IPS DF 6.9 (cell line): ENCODE results near the gene TRABD2B.

Experiments used
- DNase-seq: peaks from one replicate; pipeline ENCODE4 v3.0.0-alpha.2; 2013; ENCODE audit warnings: low read depth, low spot score
- H3K27ac ChIP-seq: one replicate; pipeline ENCODE4 v1.5.1; 2013; ENCODE audit warnings: low read length, control low read depth
- H3K27me3 ChIP-seq: 2 replicates; pipeline ENCODE4 v1.6.1; 2013; ENCODE audit warnings: mild to moderate bottlenecking, low read length; ENCODE audit not compliant: control insufficient read depth, insufficient read depth
- H3K36me3 ChIP-seq: 2 replicates; pipeline ENCODE4 v1.6.1; 2013; ENCODE audit warnings: low read length; ENCODE audit not compliant: control insufficient read depth, insufficient read depth
- H3K4me1 ChIP-seq: 2 replicates; pipeline ENCODE4 v1.6.1; 2013; ENCODE audit warnings: low read length; ENCODE audit not compliant: control insufficient read depth, insufficient read depth
- H3K4me3 ChIP-seq: 2 replicates; pipeline ENCODE4 v1.5.1; 2013; ENCODE audit warnings: mild to moderate bottlenecking, low read length
- H3K9me3 ChIP-seq: 2 replicates; pipeline ENCODE4 v1.6.1; 2013; ENCODE audit warnings: low read length, inconsistent platforms; ENCODE audit not compliant: control insufficient read depth, insufficient read depth
- WGBS: extraction: QIAGEN DNeasy Blood & Tissue Kit; methylation state at CpG from one replicate; pipeline ENCODE4 v1.1.7; 2013; ENCODE audit warnings: mixed read lengths, missing lambda C conversion rate; ENCODE audit not compliant: insufficient read length, insufficient coverage; 5-methylcytosine and 5-hydroxymethylcytosine counted together

The TRABD2B gene

GRCh38 chr1:47840393-47841190, 156.6 kb downstream of the TRABD2B start:
- DNase-seq = no peak
- no peak overlapping the region for H3K27ac ChIP-seq
- H3K36me3 ChIP-seq = no peaks in the 10 kb centered on the region
- WGBS = no CpG with 5 or more reads among the region's 4 CpGs
- H3K4me1 ChIP-seq = peaks cover 10% of the 10 kb centered on the region
- no peaks in the 10 kb centered on the region for H3K27me3 ChIP-seq
- H3K4me3 ChIP-seq = no peak overlapping the region
- H3K9me3 ChIP-seq = no peaks in the 10 kb centered on the region

- DNase-seq = no peak
- H3K9me3 ChIP-seq = no peaks in the 10 kb centered on the region
- H3K4me1 ChIP-seq = peaks cover 10% of the 10 kb centered on the region
- no CpG with 5 or more reads among the region's 4 CpGs for WGBS
- H3K4me3 ChIP-seq = no peak overlapping the region
- H3K36me3 ChIP-seq = no peaks in the 10 kb centered on the region
- H3K27ac ChIP-seq = no peak overlapping the region
- H3K27me3 ChIP-seq = no peaks in the 10 kb centered on the region
Measured at GRCh38 chr1:47839433-47839760, 157.8 kb downstream of the TRABD2B start.

- no peak overlapping the region for H3K27ac ChIP-seq
- H3K9me3 ChIP-seq = no peaks in the 10 kb centered on the region
- no peaks in the 10 kb centered on the region for H3K36me3 ChIP-seq
- H3K27me3 ChIP-seq = no peaks in the 10 kb centered on the region
- peaks cover 10% of the 10 kb centered on the region for H3K4me1 ChIP-seq
- no peak for DNase-seq
- WGBS = no CpG with 5 or more reads among the region's 16 CpGs
- no peak overlapping the region for H3K4me3 ChIP-seq
Measured at GRCh38 chr1:47838562-47839432, 158.4 kb downstream of the TRABD2B start.

- no CpG with 5 or more reads among the region's 5 CpGs for WGBS
- Histone ChIP-seq H3K36me3 (no peaks in the 10 kb centered on the region), H3K27me3 (no peaks in the 10 kb centered on the region), H3K4me1 (peaks cover 7% of the 10 kb centered on the region), H3K27ac (no peak overlapping the region), H3K9me3 (no peaks in the 10 kb centered on the region), H3K4me3 (no peak overlapping the region)
- no peak for DNase-seq
Measured at GRCh38 chr1:47837866-47838561, 159.2 kb downstream of the TRABD2B start.

GRCh38 chr1:47837056-47837830, 159.9 kb downstream of the TRABD2B start:
- peaks cover 2% of the 10 kb centered on the region; the same call in 1 of the 2 replicates for H3K4me1 ChIP-seq
- H3K27me3 ChIP-seq = no peaks in the 10 kb centered on the region
- no peak for DNase-seq
- H3K27ac ChIP-seq = no peak overlapping the region
- no peaks in the 10 kb centered on the region for H3K36me3 ChIP-seq
- H3K9me3 ChIP-seq = no peaks in the 10 kb centered on the region
- no peak overlapping the region for H3K4me3 ChIP-seq
- no CpG with 5 or more reads among the region's 13 CpGs for WGBS

GRCh38 chr1:47835409-47835808, 161.8 kb downstream of the TRABD2B start:
- no peak overlapping the region for H3K27ac ChIP-seq
- H3K27me3 ChIP-seq = no peaks in the 10 kb centered on the region
- H3K4me3 ChIP-seq = no peak overlapping the region
- H3K9me3 ChIP-seq = no peaks in the 10 kb centered on the region
- DNase-seq = no peak
- H3K4me1 ChIP-seq = no peaks in the 10 kb centered on the region
- H3K36me3 ChIP-seq = no peaks in the 10 kb centered on the region
- no CpG with 5 or more reads among the region's 2 CpGs for WGBS

GRCh38 chr1:47834326-47834725, 162.9 kb downstream of the TRABD2B start:
- Histone ChIP-seq H3K27ac (no peak overlapping the region), H3K36me3 (no peaks in the 10 kb centered on the region), H3K4me3 (no peak overlapping the region), H3K4me1 (no peaks in the 10 kb centered on the region), H3K27me3 (no peaks in the 10 kb centered on the region), H3K9me3 (no peaks in the 10 kb centered on the region)
- no CpG with 5 or more reads among the region's 3 CpGs for WGBS
- DNase-seq = no peak

GRCh38 chr1:47830641-47831333, 166.4 kb downstream of the TRABD2B start:
- Histone ChIP-seq H3K36me3 (no peaks in the 10 kb centered on the region), H3K4me1 (no peaks in the 10 kb centered on the region), H3K4me3 (no peak overlapping the region), H3K27me3 (no peaks in the 10 kb centered on the region), H3K27ac (no peak overlapping the region), H3K9me3 (no peaks in the 10 kb centered on the region)
- DNase-seq = no peak
- no CpG with 5 or more reads among the region's 13 CpGs for WGBS

- H3K4me1 ChIP-seq = no peaks in the 10 kb centered on the region
- H3K9me3 ChIP-seq = no peaks in the 10 kb centered on the region
- no peak overlapping the region for H3K27ac ChIP-seq
- H3K4me3 ChIP-seq = no peak overlapping the region
- H3K36me3 ChIP-seq = no peaks in the 10 kb centered on the region
- WGBS = no CpG with 5 or more reads among the region's 4 CpGs
- H3K27me3 ChIP-seq = no peaks in the 10 kb centered on the region
- no peak for DNase-seq
Measured at GRCh38 chr1:47830021-47830420, 167.2 kb downstream of the TRABD2B start.
